ENCODE measurements around the gene PDE10A.

Gene PDE10A

GRCh38 chr6:165426892-165427291 is 236.1 kb downstream of the PDE10A start:
- DNase-seq (ENCODE audit: low read depth in 1 of 2, low spot score in 1 of 2) = no peak

GRCh38 chr6:165422192-165422591 is 240.8 kb downstream of the PDE10A start:
- DNase-seq (ENCODE audit: low read depth in 1 of 2, low spot score in 1 of 2) = no peak

GRCh38 chr6:165417278-165417865 is 245.7 kb downstream of the PDE10A start:
- DNase-seq (ENCODE audit: low read depth in 1 of 2, low spot score in 1 of 2) = no peak

GRCh38 chr6:165404697-165405096 is 258.3 kb downstream of the PDE10A start:
- no peak for DNase-seq (ENCODE audit: low read depth in 1 of 2, low spot score in 1 of 2)

GRCh38 chr6:165404296-165404695 is 258.7 kb downstream of the PDE10A start:
- no peak for DNase-seq (ENCODE audit: low read depth in 1 of 2, low spot score in 1 of 2)

GRCh38 chr6:165403006-165403595 is 259.9 kb downstream of the PDE10A start:
- DNase-seq (ENCODE audit: low read depth in 1 of 2, low spot score in 1 of 2) = no peak

GRCh38 chr6:165401092-165401491 is 261.9 kb downstream of the PDE10A start:
- no peak for DNase-seq (ENCODE audit: low read depth in 1 of 2, low spot score in 1 of 2)

- no peak for DNase-seq (ENCODE audit: low read depth in 1 of 2, low spot score in 1 of 2)
Observed at GRCh38 chr6:165390475-165390874, 272.6 kb downstream of the PDE10A start.

- DNase-seq (ENCODE audit: low read depth in 1 of 2, low spot score in 1 of 2) = no peak
Observed at GRCh38 chr6:165389534-165389933, 273.5 kb downstream of the PDE10A start.

- DNase-seq (ENCODE audit: low read depth in 1 of 2, low spot score in 1 of 2) = no peak
Observed at GRCh38 chr6:165383323-165383722, 279.7 kb downstream of the PDE10A start.

GRCh38 chr6:165376100-165376499 is 286.9 kb downstream of the PDE10A start:
- DNase-seq (ENCODE audit: low read depth in 1 of 2, low spot score in 1 of 2) = no peak

- no peak for DNase-seq (ENCODE audit: low read depth in 1 of 2, low spot score in 1 of 2)
Observed at GRCh38 chr6:165365371-165365770, 297.7 kb downstream of the PDE10A start.

- DNase-seq (ENCODE audit: low read depth in 1 of 2, low spot score in 1 of 2) = no peak
Observed at GRCh38 chr6:165345700-165346099, 317.3 kb downstream of the PDE10A start.

- no peak for DNase-seq (ENCODE audit: low read depth in 1 of 2, low spot score in 1 of 2)
Observed at GRCh38 chr6:165340532-165340931, 322.5 kb downstream of the PDE10A start.

- no peak for DNase-seq (ENCODE audit: low read depth in 1 of 2, low spot score in 1 of 2)
Observed at GRCh38 chr6:165325609-165326008, 337.4 kb downstream of the PDE10A start.

- DNase-seq (ENCODE audit: low read depth in 1 of 2, low spot score in 1 of 2) = no peak
Observed at GRCh38 chr6:165321555-165322145, 341.4 kb downstream of the PDE10A start.

GRCh38 chr6:165321150-165321549 is 341.9 kb downstream of the PDE10A start:
- DNase-seq (ENCODE audit: low read depth in 1 of 2, low spot score in 1 of 2) = no peak

- no peak for DNase-seq (ENCODE audit: low read depth in 1 of 2, low spot score in 1 of 2)
Observed at GRCh38 chr6:165317723-165318122, 345.3 kb downstream of the PDE10A start.

GRCh38 chr6:165308926-165309731 is 353.9 kb downstream of the PDE10A start, which contains the start of gene C6orf118:
TSS of gene C6orf118 (minus strand) at chr6:165309605. CDS start at chr6:165309586, 19 bp downstream.
- DNase-seq (ENCODE audit: low read depth in 1 of 2, low spot score in 1 of 2) = no peak

- no peak for DNase-seq (ENCODE audit: low read depth in 1 of 2, low spot score in 1 of 2)
Observed at GRCh38 chr6:165306955-165307354, 356.1 kb downstream of the PDE10A start.

GRCh38 chr6:165301372-165302246 is 361.4 kb downstream of the PDE10A start:
- no peak for DNase-seq (ENCODE audit: low read depth in 1 of 2, low spot score in 1 of 2)

Data from activated T-helper 1 cell treated with anti-CD3 and anti-CD28 coated beads, Interleukin-2, amount 50 U/mL, for 16 hours (primary cell).